ENCODE results near the gene PARD3B. TPM values are rescaled to one million over a fixed set of nuclear protein-coding genes. Genes with fewer than 3 reads are reported as not detected.

The PARD3B gene
- total and polyA plus RNA-seq, 2 of the 13 experiments (the other 11 are each of a cell fraction or from before 2014, with no cell fraction given) = 0.71 to 2.3 TPM

DNA sequence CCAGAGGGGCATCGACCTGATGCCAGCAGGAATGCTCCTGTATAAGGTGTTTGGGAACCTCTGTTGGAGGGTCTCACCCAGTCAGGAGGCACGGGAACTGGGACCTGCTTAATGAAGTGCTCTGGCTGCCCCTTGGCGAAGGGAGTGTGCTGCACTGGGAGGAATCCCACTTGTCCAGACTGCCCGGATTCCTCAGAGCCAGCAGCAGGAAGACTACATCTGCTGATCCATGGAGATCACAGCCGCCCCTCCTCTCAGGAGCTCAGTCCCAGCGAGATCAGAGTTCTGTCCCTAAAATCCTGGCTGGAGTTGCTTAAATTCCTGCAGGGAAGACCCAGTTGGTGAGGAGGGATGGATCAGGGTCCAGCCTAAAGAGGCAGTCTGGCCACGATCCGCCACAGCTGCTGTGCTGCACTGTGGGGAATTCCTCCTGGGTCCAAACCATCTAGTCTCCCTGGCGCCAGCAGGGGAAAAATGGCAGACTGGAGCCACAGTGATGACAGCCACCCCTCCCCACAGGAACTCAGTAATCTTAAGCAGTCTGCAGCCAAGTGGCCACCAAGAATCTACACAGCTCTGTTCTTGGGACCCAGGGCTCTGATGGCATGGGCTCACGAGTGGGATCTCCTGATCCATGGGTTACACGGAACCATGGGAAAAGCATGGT lies 1060.5 kb downstream of the PARD3B start (continued):
- TF ChIP-seq, protein P1, sequence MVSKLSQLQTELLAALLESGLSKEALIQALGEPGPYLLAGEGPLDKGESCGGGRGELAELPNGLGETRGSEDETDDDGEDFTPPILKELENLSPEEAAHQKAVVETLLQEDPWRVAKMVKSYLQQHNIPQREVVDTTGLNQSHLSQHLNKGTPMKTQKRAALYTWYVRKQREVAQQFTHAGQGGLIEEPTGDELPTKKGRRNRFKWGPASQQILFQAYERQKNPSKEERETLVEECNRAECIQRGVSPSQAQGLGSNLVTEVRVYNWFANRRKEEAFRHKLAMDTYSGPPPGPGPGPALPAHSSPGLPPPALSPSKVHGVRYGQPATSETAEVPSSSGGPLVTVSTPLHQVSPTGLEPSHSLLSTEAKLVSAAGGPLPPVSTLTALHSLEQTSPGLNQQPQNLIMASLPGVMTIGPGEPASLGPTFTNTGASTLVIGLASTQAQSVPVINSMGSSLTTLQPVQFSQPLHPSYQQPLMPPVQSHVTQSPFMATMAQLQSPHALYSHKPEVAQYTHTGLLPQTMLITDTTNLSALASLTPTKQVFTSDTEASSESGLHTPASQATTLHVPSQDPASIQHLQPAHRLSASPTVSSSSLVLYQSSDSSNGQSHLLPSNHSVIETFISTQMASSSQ (IDR thresholded peaks at IDR 0.05; ENCODE audit: low read depth) = no peak
- TF ChIP-seq, protein P1 (CRISPR knock-in tag; IDR thresholded peaks at IDR 0.05; ENCODE audit: borderline replicate concordance) = no peak
- TF ChIP-seq, protein P2, sequence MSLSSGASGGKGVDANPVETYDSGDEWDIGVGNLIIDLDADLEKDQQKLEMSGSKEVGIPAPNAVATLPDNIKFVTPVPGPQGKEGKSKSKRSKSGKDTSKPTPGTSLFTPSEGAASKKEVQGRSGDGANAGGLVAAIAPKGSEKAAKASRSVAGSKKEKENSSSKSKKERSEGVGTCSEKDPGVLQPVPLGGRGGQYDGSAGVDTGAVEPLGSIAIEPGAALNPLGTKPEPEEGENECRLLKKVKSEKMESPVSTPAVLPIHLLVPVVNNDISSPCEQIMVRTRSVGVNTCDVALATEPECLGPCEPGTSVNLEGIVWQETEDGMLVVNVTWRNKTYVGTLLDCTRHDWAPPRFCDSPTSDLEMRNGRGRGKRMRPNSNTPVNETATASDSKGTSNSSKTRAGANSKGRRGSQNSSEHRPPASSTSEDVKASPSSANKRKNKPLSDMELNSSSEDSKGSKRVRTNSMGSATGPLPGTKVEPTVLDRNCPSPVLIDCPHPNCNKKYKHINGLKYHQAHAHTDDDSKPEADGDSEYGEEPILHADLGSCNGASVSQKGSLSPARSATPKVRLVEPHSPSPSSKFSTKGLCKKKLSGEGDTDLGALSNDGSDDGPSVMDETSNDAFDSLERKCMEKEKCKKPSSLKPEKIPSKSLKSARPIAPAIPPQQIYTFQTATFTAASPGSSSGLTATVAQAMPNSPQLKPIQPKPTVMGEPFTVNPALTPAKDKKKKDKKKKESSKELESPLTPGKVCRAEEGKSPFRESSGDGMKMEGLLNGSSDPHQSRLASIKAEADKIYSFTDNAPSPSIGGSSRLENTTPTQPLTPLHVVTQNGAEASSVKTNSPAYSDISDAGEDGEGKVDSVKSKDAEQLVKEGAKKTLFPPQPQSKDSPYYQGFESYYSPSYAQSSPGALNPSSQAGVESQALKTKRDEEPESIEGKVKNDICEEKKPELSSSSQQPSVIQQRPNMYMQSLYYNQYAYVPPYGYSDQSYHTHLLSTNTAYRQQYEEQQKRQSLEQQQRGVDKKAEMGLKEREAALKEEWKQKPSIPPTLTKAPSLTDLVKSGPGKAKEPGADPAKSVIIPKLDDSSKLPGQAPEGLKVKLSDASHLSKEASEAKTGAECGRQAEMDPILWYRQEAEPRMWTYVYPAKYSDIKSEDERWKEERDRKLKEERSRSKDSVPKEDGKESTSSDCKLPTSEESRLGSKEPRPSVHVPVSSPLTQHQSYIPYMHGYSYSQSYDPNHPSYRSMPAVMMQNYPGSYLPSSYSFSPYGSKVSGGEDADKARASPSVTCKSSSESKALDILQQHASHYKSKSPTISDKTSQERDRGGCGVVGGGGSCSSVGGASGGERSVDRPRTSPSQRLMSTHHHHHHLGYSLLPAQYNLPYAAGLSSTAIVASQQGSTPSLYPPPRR (CRISPR knock-in tag; IDR thresholded peaks at IDR 0.05; ENCODE audit: borderline replicate concordance) = no peak
- no peak for TF ChIP-seq TEAD2 (CRISPR knock-in tag; IDR thresholded peaks at IDR 0.05)
- TF ChIP-seq, protein P3, sequence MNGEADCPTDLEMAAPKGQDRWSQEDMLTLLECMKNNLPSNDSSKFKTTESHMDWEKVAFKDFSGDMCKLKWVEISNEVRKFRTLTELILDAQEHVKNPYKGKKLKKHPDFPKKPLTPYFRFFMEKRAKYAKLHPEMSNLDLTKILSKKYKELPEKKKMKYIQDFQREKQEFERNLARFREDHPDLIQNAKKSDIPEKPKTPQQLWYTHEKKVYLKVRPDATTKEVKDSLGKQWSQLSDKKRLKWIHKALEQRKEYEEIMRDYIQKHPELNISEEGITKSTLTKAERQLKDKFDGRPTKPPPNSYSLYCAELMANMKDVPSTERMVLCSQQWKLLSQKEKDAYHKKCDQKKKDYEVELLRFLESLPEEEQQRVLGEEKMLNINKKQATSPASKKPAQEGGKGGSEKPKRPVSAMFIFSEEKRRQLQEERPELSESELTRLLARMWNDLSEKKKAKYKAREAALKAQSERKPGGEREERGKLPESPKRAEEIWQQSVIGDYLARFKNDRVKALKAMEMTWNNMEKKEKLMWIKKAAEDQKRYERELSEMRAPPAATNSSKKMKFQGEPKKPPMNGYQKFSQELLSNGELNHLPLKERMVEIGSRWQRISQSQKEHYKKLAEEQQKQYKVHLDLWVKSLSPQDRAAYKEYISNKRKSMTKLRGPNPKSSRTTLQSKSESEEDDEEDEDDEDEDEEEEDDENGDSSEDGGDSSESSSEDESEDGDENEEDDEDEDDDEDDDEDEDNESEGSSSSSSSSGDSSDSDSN (CRISPR knock-in tag; IDR thresholded peaks at IDR 0.05) = no peak

Measured in HepG2 (cell line).